Measurements from ENCODE around the gene HRAS. TPM values are rescaled to one million over a fixed set of nuclear protein-coding genes. Genes with fewer than 3 reads are reported as not detected.
A peak's percentile ranks its signal among the peaks of the same experiment; 100 is the strongest.

The HRAS gene
- total and polyA plus RNA-seq, 2 donors (not counting 1 experiment from before 2014, with no cell fraction given): 63.5 to 86.0 TPM

- peaks cover 0 to 19% of the 10 kb centered on the region in 2 experiments for H3K36me3 ChIP-seq (replicated peaks in 1 of 2; ENCODE audit: control extremely low read depth in 1 of 2, control insufficient read depth in 1 of 2, extremely low read depth in 1 of 2, insufficient read depth in 2 of 2, low read length in 1 of 2)
- ATAC-seq (ENCODE audit: low read depth): peak; percentile 53
- H3K4me3 Mint-ChIP-seq: peak within 1 kb of the TSS; percentile 97
- H3K9me3 Mint-ChIP-seq (ENCODE audit: insufficient read depth): no peaks in the 10 kb centered on the region
- H3K27me3 Mint-ChIP-seq: no peaks in the 10 kb centered on the region
- intact Hi-C loops (cut with micrococcal nuclease): loop anchor here (1.0 to 5.0 kb wide), 10 partner anchors 19 to 770 kb away; partner anchors contain the start of genes BET1L, DEAF1, LMNTD2 and PHRF1
- no peak for TF ChIP-seq EZH2 (IDR thresholded peaks at IDR 0.05; ENCODE audit: borderline replicate concordance, insufficient read depth, low read depth, low read length, poor library complexity, severe bottlenecking)
- no peak for TF ChIP-seq CTCF (IDR thresholded peaks at IDR 0.05)
- peak within 1 kb of the TSS; percentile 99 for H3K27ac ChIP-seq (ENCODE audit: low read length in 2 of 2)
- peak within 1 kb of the TSS; percentile 86 for H3K9ac ChIP-seq (ENCODE audit: low read length)
- WGBS (ENCODE audit: insufficient coverage): under 1% methylated on average over 93 of the region's 93 CpGs
- H3K4me1 ChIP-seq (ENCODE audit: control insufficient read depth in 2 of 2, insufficient read depth in 2 of 2, low read length in 2 of 2): peaks cover 17 to 35% of the 10 kb centered on the region in 2 donors
- peaks cover 47% of the 10 kb centered on the region for H3K79me2 ChIP-seq (ENCODE audit: control insufficient read depth, insufficient read depth, low read length)
- DNase-seq: peak; percentile 100
- peak within 1 kb of the TSS; percentile 99 for H3K27ac Mint-ChIP-seq
- peaks cover 20% of the 10 kb centered on the region for H3K4me1 Mint-ChIP-seq
- ChIA-PET CTCF (interaction anchor here (0.7 to 1.8 kb wide), 9 partner anchors 15 to 256 kb away, joined by 3 to 9 read pairs (median 4); no protein-coding TSS in a partner anchor), POLR2A (interaction anchor here (0.7 to 3.0 kb wide), 10 partner anchors 23 to 330 kb away, joined by 3 to 26 read pairs (median 9); partner anchors contain the start of genes BET1L, DEAF1, IRF7 and LMNTD2)
- peak within 1 kb of the TSS; percentile 79 for H2AFZ ChIP-seq (ENCODE audit: insufficient read depth, low read depth, low read length, poor library complexity, severe bottlenecking)
- peaks cover 26% of the 10 kb centered on the region for H4K20me1 ChIP-seq (ENCODE audit: control insufficient read depth, insufficient read depth, low read length, poor library complexity, severe bottlenecking)
- peak within 1 kb of the TSS; percentile 68 to 80 (median 72) for H3K4me3 ChIP-seq (ENCODE audit: control extremely low read depth in 1 of 5, extremely low read depth in 1 of 5, insufficient read depth in 1 of 5, low read depth in 2 of 5, low read length in 4 of 5)
- no peaks in the 10 kb centered on the region for H3K9me3 ChIP-seq (ENCODE audit: control extremely low read depth in 1 of 3, control insufficient read depth in 2 of 3, insufficient read depth in 1 of 3, low read length in 2 of 3)
- peak within 1 kb of the TSS; percentile 99 for H3K4me2 ChIP-seq (replicated peaks; ENCODE audit: low read depth, low read length, poor library complexity, severe bottlenecking)
- no peaks in the 10 kb centered on the region for H3K27me3 ChIP-seq (replicated peaks in 1 of 4; ENCODE audit: control extremely low read depth in 1 of 4, control insufficient read depth in 3 of 4, insufficient read depth in 4 of 4, low read length in 3 of 4)
These were observed 1.7 kb upstream of the HRAS start, which contains the start of gene LRRC56 for GRCh38 chr11:536841-537621. Gene LRRC56, plus strand, starts transcription at chr11:537527. Its CDS starts 3,158 bp downstream, at chr11:540685.

All from B cell (primary cell).